ENCODE data around the gene KCND2. TPM values are rescaled to one million over a fixed set of nuclear protein-coding genes. Genes with fewer than 3 reads are reported as not detected.

Gene KCND2
- total RNA-seq, 2 donors from 2014 or later: 0.08 to 0.17 TPM

DNA sequence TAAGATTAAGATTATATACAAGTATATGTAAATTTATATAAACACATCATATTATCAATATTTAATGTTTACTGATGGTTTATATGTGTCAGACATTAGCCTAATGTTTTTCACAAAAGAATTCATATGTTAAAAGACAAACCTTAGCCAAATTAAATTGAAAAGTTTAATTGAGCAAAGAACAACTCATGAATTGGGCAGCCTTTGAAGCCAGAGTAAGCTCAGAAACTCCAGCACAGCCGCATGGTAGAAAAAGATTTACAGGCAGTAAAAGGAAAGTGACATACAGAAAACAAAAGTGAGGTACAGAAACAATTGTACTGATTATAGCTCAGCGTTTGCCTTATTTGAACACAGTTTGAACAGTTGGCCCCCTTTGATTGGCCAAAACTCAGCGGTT is 460.9 kb downstream of the KCND2 start:
- no peak overlapping the region for H3K4me3 ChIP-seq
- TF ChIP-seq, protein P1, sequence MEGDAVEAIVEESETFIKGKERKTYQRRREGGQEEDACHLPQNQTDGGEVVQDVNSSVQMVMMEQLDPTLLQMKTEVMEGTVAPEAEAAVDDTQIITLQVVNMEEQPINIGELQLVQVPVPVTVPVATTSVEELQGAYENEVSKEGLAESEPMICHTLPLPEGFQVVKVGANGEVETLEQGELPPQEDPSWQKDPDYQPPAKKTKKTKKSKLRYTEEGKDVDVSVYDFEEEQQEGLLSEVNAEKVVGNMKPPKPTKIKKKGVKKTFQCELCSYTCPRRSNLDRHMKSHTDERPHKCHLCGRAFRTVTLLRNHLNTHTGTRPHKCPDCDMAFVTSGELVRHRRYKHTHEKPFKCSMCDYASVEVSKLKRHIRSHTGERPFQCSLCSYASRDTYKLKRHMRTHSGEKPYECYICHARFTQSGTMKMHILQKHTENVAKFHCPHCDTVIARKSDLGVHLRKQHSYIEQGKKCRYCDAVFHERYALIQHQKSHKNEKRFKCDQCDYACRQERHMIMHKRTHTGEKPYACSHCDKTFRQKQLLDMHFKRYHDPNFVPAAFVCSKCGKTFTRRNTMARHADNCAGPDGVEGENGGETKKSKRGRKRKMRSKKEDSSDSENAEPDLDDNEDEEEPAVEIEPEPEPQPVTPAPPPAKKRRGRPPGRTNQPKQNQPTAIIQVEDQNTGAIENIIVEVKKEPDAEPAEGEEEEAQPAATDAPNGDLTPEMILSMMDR (IDR thresholded peaks at IDR 0.05): no peak
- no peaks in the 10 kb centered on the region for H3K4me1 ChIP-seq
- no peaks in the 10 kb centered on the region for H3K36me3 ChIP-seq
- no peak for DNase-seq
- no peaks in the 10 kb centered on the region for H3K9me3 ChIP-seq
- no peaks in the 10 kb centered on the region for H3K27me3 ChIP-seq
- no peak overlapping the region for H3K9ac ChIP-seq (ENCODE audit: low read depth in 2 of 2, low read length in 2 of 2)
- intact Hi-C loops (cut with DNase I): no loop called here
- H3K27ac ChIP-seq: no peak overlapping the region

DNA sequence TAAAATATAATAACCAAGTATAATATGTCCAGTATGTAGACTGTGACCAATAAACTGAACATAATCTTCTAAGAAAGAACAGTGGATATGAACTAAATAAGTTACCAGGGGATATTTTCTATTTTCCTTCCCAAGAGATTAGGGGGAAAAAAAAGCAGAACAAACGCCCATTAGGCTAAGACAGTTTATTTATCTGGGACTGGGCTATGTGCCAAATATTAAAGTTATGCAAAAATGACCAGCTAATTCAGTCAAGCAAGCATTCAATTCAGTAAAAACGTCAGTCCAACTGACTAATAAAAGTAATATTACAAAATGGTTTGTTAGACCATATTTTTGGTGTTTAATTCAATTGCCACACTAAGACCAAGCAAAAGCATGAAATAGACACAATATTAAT is 462.8 kb downstream of the KCND2 start:
- Histone ChIP-seq H3K27me3 (no peaks in the 10 kb centered on the region), H3K4me1 (no peaks in the 10 kb centered on the region), H3K9ac (ENCODE audit: low read depth in 2 of 2, low read length in 2 of 2) (no peak overlapping the region), H3K36me3 (no peaks in the 10 kb centered on the region), H3K27ac (no peak overlapping the region), H3K9me3 (no peaks in the 10 kb centered on the region), H3K4me3 (no peak overlapping the region)
- TF ChIP-seq, protein P1 (IDR thresholded peaks at IDR 0.05): no peak
- intact Hi-C loops (cut with DNase I): no loop called here
- DNase-seq: no peak

DNA sequence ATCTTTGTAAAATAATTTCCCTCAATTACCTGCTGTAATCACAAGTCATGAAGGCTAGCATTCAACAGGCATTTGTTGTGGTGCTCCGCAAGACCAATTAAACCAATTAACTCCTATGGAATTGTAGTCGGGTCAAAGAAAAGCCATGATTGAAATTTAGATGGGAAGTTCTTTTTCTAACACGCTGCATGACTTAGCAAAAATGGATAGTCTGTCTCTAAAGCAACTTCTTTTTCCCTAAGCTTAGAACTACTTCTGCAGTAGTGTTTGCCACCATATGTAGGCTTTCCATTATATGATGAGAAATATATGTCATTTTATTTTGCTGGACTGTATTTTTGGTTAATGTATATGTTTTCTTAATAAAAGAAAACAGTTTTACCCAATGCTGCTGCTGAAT is 465.8 kb downstream of the KCND2 start:
- TF ChIP-seq, protein P1 (IDR thresholded peaks at IDR 0.05): no peak
- no peaks in the 10 kb centered on the region for H3K27me3 ChIP-seq
- H3K9ac ChIP-seq (ENCODE audit: low read depth in 2 of 2, low read length in 2 of 2): no peak overlapping the region
- no peaks in the 10 kb centered on the region for H3K4me1 ChIP-seq
- no peak overlapping the region for H3K27ac ChIP-seq
- no peaks in the 10 kb centered on the region for H3K36me3 ChIP-seq
- DNase-seq: no peak
- intact Hi-C loops (cut with DNase I): no loop called here
- no peaks in the 10 kb centered on the region for H3K9me3 ChIP-seq
- H3K4me3 ChIP-seq: no peak overlapping the region

DNA sequence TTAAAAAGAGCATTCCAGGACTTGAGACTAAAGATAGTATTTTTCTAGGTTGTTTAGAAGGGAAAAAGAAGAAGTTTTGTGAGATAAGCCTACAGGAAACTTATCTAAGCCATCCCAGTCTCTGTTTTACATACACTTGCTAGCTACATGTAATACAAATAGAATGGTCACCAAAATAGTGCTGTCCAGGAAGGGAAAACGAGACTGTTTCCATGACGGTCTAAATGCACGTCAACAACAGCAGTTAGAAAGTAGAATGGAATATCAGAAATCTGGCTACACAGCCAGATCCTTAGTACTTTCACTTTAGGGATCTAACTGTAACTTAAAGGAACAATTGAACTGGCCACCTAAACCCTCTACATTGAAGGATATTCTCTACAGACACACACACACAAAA is 467.4 kb downstream of the KCND2 start:
- Histone ChIP-seq H3K27me3 (no peaks in the 10 kb centered on the region), H3K9ac (ENCODE audit: low read depth in 2 of 2, low read length in 2 of 2) (no peak overlapping the region), H3K4me3 (no peak overlapping the region), H3K36me3 (no peaks in the 10 kb centered on the region), H3K4me1 (no peaks in the 10 kb centered on the region), H3K9me3 (no peaks in the 10 kb centered on the region), H3K27ac (no peak overlapping the region)
- intact Hi-C loops (cut with DNase I): no loop called here
- DNase-seq: no peak
- TF ChIP-seq, protein P1 (IDR thresholded peaks at IDR 0.05): no peak

DNA sequence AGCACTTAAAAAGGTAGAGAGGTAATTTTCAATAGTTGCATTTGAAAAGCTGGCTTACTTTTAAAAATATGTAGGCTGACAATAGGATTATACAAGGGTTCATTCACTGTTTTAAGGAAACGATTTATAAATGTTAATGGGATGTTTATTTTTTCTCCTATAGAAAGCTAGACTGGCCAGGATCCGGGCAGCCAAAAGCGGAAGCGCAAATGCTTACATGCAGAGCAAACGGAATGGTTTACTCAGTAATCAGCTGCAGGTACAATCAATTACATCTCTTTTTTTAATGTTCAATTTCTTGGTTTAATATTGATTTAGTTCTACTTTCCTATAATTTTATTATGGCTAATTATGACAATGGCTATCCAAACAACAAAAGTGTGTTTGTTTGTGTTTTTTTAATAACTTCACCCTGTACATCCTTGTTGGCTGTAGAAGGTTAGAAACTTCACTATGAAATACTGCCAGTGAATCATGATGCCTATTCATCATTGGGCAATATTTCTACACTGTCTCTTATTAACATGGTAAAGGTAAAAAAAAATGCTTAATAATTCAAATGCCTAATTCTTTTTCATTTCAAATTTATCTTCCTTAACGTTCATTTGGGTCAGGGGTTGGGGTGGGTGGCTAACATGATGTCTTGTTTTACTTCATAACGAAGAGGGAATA is 468.5 kb downstream of the KCND2 start:
- no peak overlapping the region for H3K4me3 ChIP-seq
- no peak for DNase-seq
- TF ChIP-seq, protein P1 (IDR thresholded peaks at IDR 0.05): no peak
- no peaks in the 10 kb centered on the region for H3K36me3 ChIP-seq
- intact Hi-C loops (cut with DNase I): no loop called here
- H3K9me3 ChIP-seq: no peaks in the 10 kb centered on the region
- no peak overlapping the region for H3K9ac ChIP-seq (ENCODE audit: low read depth in 2 of 2, low read length in 2 of 2)
- no peaks in the 10 kb centered on the region for H3K4me1 ChIP-seq
- no peaks in the 10 kb centered on the region for H3K27me3 ChIP-seq
- no peak overlapping the region for H3K27ac ChIP-seq
